ENCODE data around the gene JAG1. TPM values are rescaled to one million over a fixed set of nuclear protein-coding genes. Genes with fewer than 3 reads are reported as not detected.
"Not testable (repeated sequence)": the region's sequence is repeated elsewhere in the genome, so short reads cannot be mapped to it uniquely, and the experiment has no call there.

JAG1 gene
- polyA plus RNA-seq, 1 donor (not counting 4 experiments of a cell fraction or from before 2014, with no cell fraction given): 84.2 TPM

DNA sequence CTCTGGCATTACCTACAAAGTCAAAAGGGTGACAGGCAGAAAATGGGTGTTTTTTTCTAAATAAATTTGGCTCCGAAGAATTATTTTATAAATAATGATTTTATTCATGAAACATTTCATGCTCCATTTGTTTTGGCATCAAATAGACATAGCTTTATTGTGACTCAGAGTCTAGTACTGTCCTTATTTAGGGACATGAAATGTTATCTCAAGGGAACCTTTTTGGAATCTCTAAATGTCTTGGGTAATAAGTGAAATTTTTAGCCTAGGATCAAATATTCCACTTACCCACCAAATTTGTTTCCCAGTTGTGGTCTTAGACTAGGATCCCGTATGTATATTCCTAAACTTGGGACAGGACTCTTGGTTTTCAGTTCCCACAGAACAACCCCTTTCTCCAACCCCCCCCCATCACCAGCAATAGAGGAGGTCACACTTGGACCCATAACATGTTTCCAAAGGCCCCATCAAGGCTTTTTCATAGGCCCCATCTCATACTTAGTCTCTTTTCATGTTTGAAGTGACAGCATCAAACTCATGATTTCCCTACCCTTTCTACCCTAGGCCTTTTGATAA, 81.8 kb downstream of the JAG1 start:
- H3K27me3 ChIP-seq (ENCODE audit: control insufficient read depth, extremely low read depth, insufficient read depth, low read length): no peaks in the 10 kb centered on the region
- no peak overlapping the region for H3K9ac ChIP-seq (ENCODE audit: control insufficient read depth, extremely low read depth, insufficient read depth, low read length)
- H4K20me1 ChIP-seq (ENCODE audit: control insufficient read depth, extremely low read depth, insufficient read depth, low read length): no peaks in the 10 kb centered on the region
- TF ChIP-seq, protein P1, sequence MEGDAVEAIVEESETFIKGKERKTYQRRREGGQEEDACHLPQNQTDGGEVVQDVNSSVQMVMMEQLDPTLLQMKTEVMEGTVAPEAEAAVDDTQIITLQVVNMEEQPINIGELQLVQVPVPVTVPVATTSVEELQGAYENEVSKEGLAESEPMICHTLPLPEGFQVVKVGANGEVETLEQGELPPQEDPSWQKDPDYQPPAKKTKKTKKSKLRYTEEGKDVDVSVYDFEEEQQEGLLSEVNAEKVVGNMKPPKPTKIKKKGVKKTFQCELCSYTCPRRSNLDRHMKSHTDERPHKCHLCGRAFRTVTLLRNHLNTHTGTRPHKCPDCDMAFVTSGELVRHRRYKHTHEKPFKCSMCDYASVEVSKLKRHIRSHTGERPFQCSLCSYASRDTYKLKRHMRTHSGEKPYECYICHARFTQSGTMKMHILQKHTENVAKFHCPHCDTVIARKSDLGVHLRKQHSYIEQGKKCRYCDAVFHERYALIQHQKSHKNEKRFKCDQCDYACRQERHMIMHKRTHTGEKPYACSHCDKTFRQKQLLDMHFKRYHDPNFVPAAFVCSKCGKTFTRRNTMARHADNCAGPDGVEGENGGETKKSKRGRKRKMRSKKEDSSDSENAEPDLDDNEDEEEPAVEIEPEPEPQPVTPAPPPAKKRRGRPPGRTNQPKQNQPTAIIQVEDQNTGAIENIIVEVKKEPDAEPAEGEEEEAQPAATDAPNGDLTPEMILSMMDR (optimal IDR thresholded peaks at IDR 0.05 in 1 of 3, IDR thresholded peaks at IDR 0.05 in 1 of 3, conservative IDR thresholded peaks at IDR 0.05 in 1 of 3; ENCODE audit: extremely low read depth in 1 of 3, insufficient read depth in 2 of 3, low read length in 3 of 3): no peak
- TF ChIP-seq EZH2 (IDR thresholded peaks at IDR 0.05; ENCODE audit: low read length): no peak
- H3K9me3 ChIP-seq (ENCODE audit: control insufficient read depth, low read depth, low read length): no peaks in the 10 kb centered on the region
- H3K4me2 ChIP-seq (ENCODE audit: control insufficient read depth, extremely low read depth, insufficient read depth, low read depth, low read length): no peak overlapping the region
- DNase-seq (ENCODE audit: low read depth, low spot score) (no peak), FAIRE-seq (no peak)
- H3K4me3 ChIP-seq (ENCODE audit: control insufficient read depth in 2 of 3, extremely low read depth in 1 of 3, insufficient read depth in 2 of 3, low read depth in 1 of 3, low read length in 3 of 3): no peak overlapping the region
- no peaks in the 10 kb centered on the region for H3K36me3 ChIP-seq (ENCODE audit: control insufficient read depth in 2 of 2, extremely low read depth in 1 of 2, insufficient read depth in 2 of 2, low read length in 2 of 2)
- H3K79me2 ChIP-seq (ENCODE audit: control insufficient read depth, insufficient read depth, low read length): no peaks in the 10 kb centered on the region
- no peaks in the 10 kb centered on the region for H3K9me1 ChIP-seq (ENCODE audit: control insufficient read depth, extremely low read depth, insufficient read depth, low read length)
- peak overlapping the region; percentile 96 for H3K27ac ChIP-seq (ENCODE audit: control insufficient read depth, insufficient read depth, low read length)
- no peak overlapping the region for H2AFZ ChIP-seq (ENCODE audit: control insufficient read depth, low read length)
- dilution Hi-C loops (cut with MboI; ENCODE audit: extremely low pct_ligation_motif_present, low sequenced_read_pairs): no loop called here
- peaks cover 63% of the 10 kb centered on the region for H3K4me1 ChIP-seq (ENCODE audit: control insufficient read depth, extremely low read depth, insufficient read depth, low read length)

DNA sequence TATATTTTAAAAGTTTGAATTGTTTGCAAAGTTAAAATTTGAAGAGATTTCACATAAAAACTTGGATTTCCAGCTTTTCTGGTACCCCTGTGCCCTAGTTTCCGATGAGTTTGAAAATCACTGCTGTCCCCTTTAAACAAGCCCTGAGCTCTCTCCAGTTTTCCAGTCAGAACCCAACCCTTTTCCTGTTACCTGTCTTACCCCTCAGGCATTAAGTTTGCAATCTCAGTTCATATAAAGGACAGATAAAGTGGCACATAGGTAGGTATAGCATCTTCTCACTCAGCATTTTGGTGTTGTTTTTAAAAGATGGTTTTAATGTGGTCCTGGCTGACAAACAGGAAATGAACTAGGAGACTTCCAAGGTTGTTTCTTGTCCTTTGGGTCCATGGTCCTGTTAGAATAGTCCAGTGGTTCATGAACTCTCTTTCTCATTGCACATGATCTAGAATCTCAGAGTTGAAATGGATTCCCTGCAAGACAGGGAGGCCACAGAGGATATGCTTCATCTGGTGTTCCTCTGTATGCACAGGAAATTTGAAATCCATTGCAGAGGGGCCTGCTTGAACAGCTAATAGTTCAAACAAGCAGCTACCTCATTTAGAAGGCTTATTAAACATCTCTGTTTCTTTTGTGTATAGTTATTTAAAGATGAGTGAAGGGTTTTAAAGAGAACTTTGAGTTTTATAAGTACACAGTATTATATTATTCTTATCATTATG, 82.7 kb downstream of the JAG1 start:
- peak; percentile 87 for FAIRE-seq
- peak overlapping the region in 2 of 3 experiments; percentile 58 to 67 for H3K4me3 ChIP-seq (ENCODE audit: control insufficient read depth in 2 of 3, extremely low read depth in 1 of 3, insufficient read depth in 2 of 3, low read depth in 1 of 3, low read length in 3 of 3)
- no peaks in the 10 kb centered on the region for H3K9me1 ChIP-seq (ENCODE audit: control insufficient read depth, extremely low read depth, insufficient read depth, low read length)
- no peaks in the 10 kb centered on the region for H3K9me3 ChIP-seq (ENCODE audit: control insufficient read depth, low read depth, low read length)
- H3K79me2 ChIP-seq (ENCODE audit: control insufficient read depth, insufficient read depth, low read length): no peaks in the 10 kb centered on the region
- no peaks in the 10 kb centered on the region for H3K27me3 ChIP-seq (ENCODE audit: control insufficient read depth, extremely low read depth, insufficient read depth, low read length)
- no peak for TF ChIP-seq EZH2 (IDR thresholded peaks at IDR 0.05; ENCODE audit: low read length)
- TF ChIP-seq, protein P1 (optimal IDR thresholded peaks at IDR 0.05 in 1 of 3, IDR thresholded peaks at IDR 0.05 in 1 of 3, conservative IDR thresholded peaks at IDR 0.05 in 1 of 3; ENCODE audit: extremely low read depth in 1 of 3, insufficient read depth in 2 of 3, low read length in 3 of 3): no peak
- peaks cover 59% of the 10 kb centered on the region for H3K4me1 ChIP-seq (ENCODE audit: control insufficient read depth, extremely low read depth, insufficient read depth, low read length)
- H3K36me3 ChIP-seq (ENCODE audit: control insufficient read depth in 2 of 2, extremely low read depth in 1 of 2, insufficient read depth in 2 of 2, low read length in 2 of 2): no peaks in the 10 kb centered on the region
- H3K9ac ChIP-seq (ENCODE audit: control insufficient read depth, extremely low read depth, insufficient read depth, low read length): peak overlapping the region; percentile 82
- H4K20me1 ChIP-seq (ENCODE audit: control insufficient read depth, extremely low read depth, insufficient read depth, low read length): no peaks in the 10 kb centered on the region
- dilution Hi-C loops (cut with MboI; ENCODE audit: extremely low pct_ligation_motif_present, low sequenced_read_pairs): no loop called here
- peak overlapping the region; percentile 92 for H3K4me2 ChIP-seq (ENCODE audit: control insufficient read depth, extremely low read depth, insufficient read depth, low read depth, low read length)
- H3K27ac ChIP-seq (ENCODE audit: control insufficient read depth, insufficient read depth, low read length): peak overlapping the region; percentile 96
- no peak for DNase-seq (ENCODE audit: low read depth, low spot score)
- H2AFZ ChIP-seq (ENCODE audit: control insufficient read depth, low read length): no peak overlapping the region

DNA sequence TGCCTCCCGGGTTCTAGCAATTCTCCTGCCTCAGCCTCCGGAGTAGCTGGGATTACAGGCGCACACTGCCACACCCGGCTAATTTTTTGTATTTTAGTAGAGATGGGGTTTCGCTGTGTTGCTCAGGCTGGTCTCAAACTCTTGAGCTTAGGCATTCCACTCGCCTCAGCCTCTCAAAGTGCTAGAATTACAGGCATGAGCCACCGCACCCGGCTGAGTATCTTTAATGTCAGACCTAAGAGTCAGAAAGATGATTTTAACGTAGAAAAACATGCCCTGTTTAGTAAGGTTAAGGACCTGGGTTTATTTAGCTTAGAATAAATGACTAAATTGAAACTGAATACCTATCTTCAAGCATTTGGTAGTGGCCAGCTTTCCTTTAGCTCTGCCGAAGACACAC, 83.4 kb downstream of the JAG1 start:
- peak overlapping the region; percentile 92 for H3K4me2 ChIP-seq (ENCODE audit: control insufficient read depth, extremely low read depth, insufficient read depth, low read depth, low read length)

More for the DNA sequence above, 83.4 kb downstream of the JAG1 start:
- H3K9me3 ChIP-seq (ENCODE audit: control insufficient read depth, low read depth, low read length); H3K27me3 ChIP-seq (ENCODE audit: control insufficient read depth, extremely low read depth, insufficient read depth, low read length); DNase-seq (ENCODE audit: low read depth, low spot score); H3K9me1 ChIP-seq (ENCODE audit: control insufficient read depth, extremely low read depth, insufficient read depth, low read length); H3K79me2 ChIP-seq (ENCODE audit: control insufficient read depth, insufficient read depth, low read length); H4K20me1 ChIP-seq (ENCODE audit: control insufficient read depth, extremely low read depth, insufficient read depth, low read length); H3K36me3 ChIP-seq (ENCODE audit: control insufficient read depth in 2 of 2, extremely low read depth in 1 of 2, insufficient read depth in 2 of 2, low read length in 2 of 2); FAIRE-seq; dilution Hi-C loops (cut with MboI; ENCODE audit: extremely low pct_ligation_motif_present, low sequenced_read_pairs): not testable (repeated sequence)
- peak overlapping the region in 2 of 3 experiments; percentile 58 to 67 for H3K4me3 ChIP-seq (ENCODE audit: control insufficient read depth in 2 of 3, extremely low read depth in 1 of 3, insufficient read depth in 2 of 3, low read depth in 1 of 3, low read length in 3 of 3)
- peak overlapping the region; percentile 56 for H2AFZ ChIP-seq (ENCODE audit: control insufficient read depth, low read length)
- H3K27ac ChIP-seq (ENCODE audit: control insufficient read depth, insufficient read depth, low read length): peak overlapping the region; percentile 96
- peak overlapping the region; percentile 82 for H3K9ac ChIP-seq (ENCODE audit: control insufficient read depth, extremely low read depth, insufficient read depth, low read length)
- H3K4me1 ChIP-seq (ENCODE audit: control insufficient read depth, extremely low read depth, insufficient read depth, low read length): peaks cover 59% of the 10 kb centered on the region
